Testis (tissue), 2 donors: Measurements from ENCODE around the gene RASD2.

ENCODE experiments used
- CTCF ChIP-seq, 3 experiments: fragments of 450-650 bp in 2 of 3; fragments of 200-600 bp in 1 of 3; sonication (generic) in 1 of 3; IDR thresholded peaks; one replicate each; pipeline ENCODE4 v1.5.1; 2016 to 2019; ENCODE audit warnings: antibody characterized with exemption in 3 of 3, mild to moderate bottlenecking in 2 of 3, moderate library complexity in 1 of 3
- POLR2A ChIP-seq: fragments of 450-650 bp; IDR thresholded peaks from one replicate; pipeline ENCODE4 v1.6.1; 2017; ENCODE audit warnings: antibody characterized with exemption, mild to moderate bottlenecking, moderate library complexity

- no peak for TF ChIP-seq CTCF (IDR thresholded peaks at IDR 0.05)
- no peak for TF ChIP-seq POLR2A
These were observed 9.0 kb upstream of the RASD2 start for GRCh38 chr22:35531676-35532075.
